CD14-positive monocyte (primary cell): Measurements from ENCODE around the gene RBM19. TPM values are rescaled to one million over a fixed set of nuclear protein-coding genes. Genes with fewer than 3 reads are reported as not detected.
A peak's percentile ranks its signal among the peaks of the same experiment; 100 is the strongest.

Experiments
- DNase-seq, 3 donors: peaks; one replicate each; pipeline ENCODE4 v3.0.0-alpha.2; 2011 to 2022
- H2AFZ ChIP-seq: 2 replicates; pipeline ENCODE4 v1.6.0; 2012; ENCODE audit warnings: mild to moderate bottlenecking, low read depth, low read length, inconsistent platforms; ENCODE audit not compliant: insufficient read depth, poor library complexity, severe bottlenecking
- H3K27ac ChIP-seq, 2 donors: 1 replicate in 1 of 2; 2 replicates in 1 of 2; pipeline ENCODE4 v1.5.1; 2012 to 2013; ENCODE audit warnings: low read length in 2 of 2, control low read depth in 1 of 2, inconsistent platforms in 1 of 2, low read depth in 1 of 2, mild to moderate bottlenecking in 1 of 2
- H3K27me3 ChIP-seq, 2 donors: one replicate each; pipeline versions ENCODE4 v1.6.0 to v1.6.1; 2011 to 2013; ENCODE audit warnings: low read length in 2 of 2; ENCODE audit not compliant: control insufficient read depth in 2 of 2, insufficient read depth in 2 of 2
- H3K36me3 ChIP-seq, 2 donors: replicated peaks in 1 of 2; 1 replicate in 1 of 2; 2 replicates in 1 of 2; pipeline versions ENCODE4 v1.5.1 to v1.6.1; 2012 to 2013; ENCODE audit warnings: low read length in 2 of 2, control low read depth in 1 of 2, inconsistent platforms in 1 of 2, mild to moderate bottlenecking in 1 of 2; ENCODE audit not compliant: insufficient read depth in 2 of 2, control insufficient read depth in 1 of 2
- H3K4me1 ChIP-seq, 2 donors: 1 replicate in 1 of 2; 2 replicates in 1 of 2; pipeline versions ENCODE4 v1.5.1 to v1.6.1; 2012 to 2013; ENCODE audit warnings: low read length in 2 of 2, control low read depth in 1 of 2, inconsistent platforms in 1 of 2, mild to moderate bottlenecking in 1 of 2, moderate library complexity in 1 of 2; ENCODE audit not compliant: insufficient read depth in 2 of 2, control insufficient read depth in 1 of 2
- H3K4me2 ChIP-seq: replicated peaks from 2 replicates; pipeline ENCODE3; 2012; ENCODE audit warnings: low read length, moderate library complexity, mild to moderate bottlenecking; ENCODE audit not compliant: poor library complexity, severe bottlenecking; ENCODE audit errors: extremely low read depth
- H3K4me3 ChIP-seq, 3 experiments: fragments of 200-600 bp in 1 of 3; sonication (generic) in 1 of 3; replicated peaks in 1 of 3; 1 replicate in 2 of 3; 2 replicates in 1 of 3; pipeline ENCODE4 v1.5.1; 2011 to 2013; ENCODE audit warnings: low read length in 3 of 3, mild to moderate bottlenecking in 3 of 3, control low read depth in 2 of 3, low read depth in 2 of 3, inconsistent platforms in 1 of 3, moderate library complexity in 1 of 3
- H3K79me2 ChIP-seq: 2 replicates; pipeline ENCODE4 v1.6.0; 2012; ENCODE audit warnings: mild to moderate bottlenecking, control low read depth, inconsistent platforms, low read length, moderate library complexity; ENCODE audit not compliant: insufficient read depth
- H3K9ac ChIP-seq: 2 replicates; pipeline ENCODE4 v1.6.0; 2017; ENCODE audit warnings: low read length, mild to moderate bottlenecking; ENCODE audit not compliant: insufficient read depth, poor library complexity, severe bottlenecking
- H3K9me3 ChIP-seq, 2 donors: replicated peaks in 1 of 2; 1 replicate in 1 of 2; 2 replicates in 1 of 2; pipeline versions ENCODE4 v1.5.1 to v1.6.1; 2012 to 2013; ENCODE audit warnings: low read length in 2 of 2, control low read depth in 1 of 2; ENCODE audit not compliant: control insufficient read depth in 1 of 2, insufficient read depth in 1 of 2
- H4K20me1 ChIP-seq: 2 replicates; pipeline ENCODE4 v1.6.0; 2012; ENCODE audit warnings: mild to moderate bottlenecking, low read length, control low read depth, moderate library complexity; ENCODE audit not compliant: insufficient read depth
- H3K27ac Mint-ChIP-seq, 7 donors: one replicate each; pipeline ENCODE4 v1.8.0; 2020; ENCODE audit warnings: mild to moderate bottlenecking in 7 of 7, mixed read lengths in 7 of 7, moderate library complexity in 6 of 7, inconsistent platforms in 2 of 7
- H3K27me3 Mint-ChIP-seq, 3 donors: one replicate each; pipeline ENCODE4 v1.8.0; 2021 to 2022; ENCODE audit warnings: low read depth in 3 of 3, mild to moderate bottlenecking in 3 of 3, mixed read lengths in 3 of 3, moderate library complexity in 3 of 3, inconsistent platforms in 1 of 3
- H3K36me3 Mint-ChIP-seq, 2 donors: one replicate each; pipeline ENCODE4 v1.8.0; 2020; ENCODE audit warnings: mixed read lengths in 2 of 2, inconsistent platforms in 1 of 2, mild to moderate bottlenecking in 1 of 2
- H3K4me1 Mint-ChIP-seq: one replicate; pipeline ENCODE4 v1.8.0; 2020; ENCODE audit warnings: mild to moderate bottlenecking, mixed read lengths
- H3K4me3 Mint-ChIP-seq, 2 donors: one replicate each; pipeline ENCODE4 v1.8.0; 2020; ENCODE audit warnings: mild to moderate bottlenecking in 2 of 2, mixed read lengths in 2 of 2, moderate library complexity in 1 of 2
- H3K9me3 Mint-ChIP-seq, 7 donors: one replicate each; pipeline ENCODE4 v1.8.0; 2020 to 2022; ENCODE audit warnings: mixed read lengths in 7 of 7, mild to moderate bottlenecking in 6 of 7, moderate library complexity in 6 of 7, inconsistent platforms in 2 of 7
- WGBS: methylation state at CpG from one replicate; pipeline ENCODE4 v1.1.5; 2013; ENCODE audit warnings: missing lambda C conversion rate; ENCODE audit not compliant: insufficient coverage; 5-methylcytosine and 5-hydroxymethylcytosine counted together
- intact Hi-C, 2 donors: fragments of 100-400 bp; cut with micrococcal nuclease; formaldehyde crosslinking; loops; one replicate each; pipeline versions ENCODE4 v1.15.0 to v1.15.1; 2023
- polyA plus RNA-seq, 3 donors: library from polyadenylated mRNA; depleted of rRNA in 1 of 3; unstranded in 2 of 3; stranded (reverse) in 1 of 3; fragments of 300-500 nt in 2 of 3; fragments of >200 nt in 1 of 3; fragmentation: Illumina TruSeq in 2 of 3; gene quantifications; 1 replicate in 2 of 3; 2 replicates in 1 of 3; pipeline ENCODE4 v1.2.3, GENCODE V29; 2012 to 2021
- TF ChIP-seq, protein P1 (sequence below): fragments of 200-600 bp; IDR thresholded peaks from one replicate; pipeline ENCODE4 v1.8.0; 2022; ENCODE audit warnings: antibody characterized with exemption, mild to moderate bottlenecking

The RBM19 gene
- polyA plus RNA-seq, 3 donors = 2.1 to 30.4 (median 2.2) TPM

DNA sequence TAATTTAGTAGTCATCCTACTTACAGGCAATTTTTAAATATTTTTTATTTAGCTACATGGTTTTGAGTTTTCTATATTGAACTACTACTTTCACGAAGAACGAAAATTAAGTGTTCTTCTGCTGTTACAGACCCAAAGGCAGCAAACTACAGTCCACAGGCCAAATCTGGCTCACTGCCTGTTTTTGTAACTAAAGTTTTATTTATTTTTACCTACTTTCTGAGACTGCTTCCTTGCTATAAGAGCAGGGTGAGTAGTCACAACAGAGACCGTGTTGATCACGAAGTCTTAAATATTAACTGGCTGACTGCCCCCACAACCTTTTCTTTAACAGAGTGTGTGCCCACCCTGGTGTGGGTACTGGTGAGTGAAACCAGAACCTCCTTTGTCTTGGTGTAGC is 11.6 kb downstream of the RBM19 start:
- peaks cover 0 to under 1% (median 0%) of the 10 kb centered on the region in 3 donors for H3K27me3 Mint-ChIP-seq
- Histone ChIP-seq H3K4me1 (peaks cover 0 to 10% of the 10 kb centered on the region in 2 donors), H3K4me2 (no peak overlapping the region), H3K4me3 (no peak overlapping the region), H3K36me3 (peaks cover 73 to 98% of the 10 kb centered on the region in 2 donors), H2AFZ (no peak overlapping the region), H3K27ac (no peak overlapping the region), H4K20me1 (no peaks in the 10 kb centered on the region), H3K9me3 (no peaks in the 10 kb centered on the region), H3K79me2 (no peaks in the 10 kb centered on the region), H3K27me3 (no peaks in the 10 kb centered on the region), H3K9ac (no peak overlapping the region)
- WGBS = no CpG with 5 or more reads among the region's 4 CpGs
- no peaks in the 10 kb centered on the region for H3K9me3 Mint-ChIP-seq
- peaks cover 87% of the 10 kb centered on the region in 2 donors for H3K36me3 Mint-ChIP-seq
- H3K4me1 Mint-ChIP-seq = peaks cover 8% of the 10 kb centered on the region
- TF ChIP-seq, protein P1, sequence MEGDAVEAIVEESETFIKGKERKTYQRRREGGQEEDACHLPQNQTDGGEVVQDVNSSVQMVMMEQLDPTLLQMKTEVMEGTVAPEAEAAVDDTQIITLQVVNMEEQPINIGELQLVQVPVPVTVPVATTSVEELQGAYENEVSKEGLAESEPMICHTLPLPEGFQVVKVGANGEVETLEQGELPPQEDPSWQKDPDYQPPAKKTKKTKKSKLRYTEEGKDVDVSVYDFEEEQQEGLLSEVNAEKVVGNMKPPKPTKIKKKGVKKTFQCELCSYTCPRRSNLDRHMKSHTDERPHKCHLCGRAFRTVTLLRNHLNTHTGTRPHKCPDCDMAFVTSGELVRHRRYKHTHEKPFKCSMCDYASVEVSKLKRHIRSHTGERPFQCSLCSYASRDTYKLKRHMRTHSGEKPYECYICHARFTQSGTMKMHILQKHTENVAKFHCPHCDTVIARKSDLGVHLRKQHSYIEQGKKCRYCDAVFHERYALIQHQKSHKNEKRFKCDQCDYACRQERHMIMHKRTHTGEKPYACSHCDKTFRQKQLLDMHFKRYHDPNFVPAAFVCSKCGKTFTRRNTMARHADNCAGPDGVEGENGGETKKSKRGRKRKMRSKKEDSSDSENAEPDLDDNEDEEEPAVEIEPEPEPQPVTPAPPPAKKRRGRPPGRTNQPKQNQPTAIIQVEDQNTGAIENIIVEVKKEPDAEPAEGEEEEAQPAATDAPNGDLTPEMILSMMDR = no peak
- intact Hi-C loops = no loop called here
- H3K4me3 Mint-ChIP-seq = no peak overlapping the region
- H3K27ac Mint-ChIP-seq = peak overlapping the region in 1 of 7 donors; percentile 17
- DNase-seq = no peak

DNA sequence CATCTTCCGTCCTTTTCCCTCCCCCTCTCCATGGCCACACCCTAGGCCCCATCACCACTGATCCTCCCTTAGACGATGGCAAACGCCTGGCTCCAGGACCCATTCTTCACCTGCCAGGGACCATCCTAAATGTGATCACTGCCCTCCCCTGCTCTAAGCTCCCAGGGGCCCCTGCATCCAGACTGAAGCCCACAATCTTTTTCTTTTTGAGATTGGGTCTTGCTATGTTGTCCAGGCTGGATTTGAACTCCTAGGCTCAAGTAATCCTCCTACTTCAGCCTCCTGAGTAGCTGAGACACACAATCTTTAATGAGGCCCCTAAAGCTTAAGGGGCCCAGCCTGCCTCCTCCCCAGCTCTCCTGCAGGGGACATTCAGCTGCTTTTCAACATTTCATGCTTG is 15.3 kb downstream of the RBM19 start:
- Mint-ChIP-seq H3K27me3 (peaks cover 0 to 3% (median 0%) of the 10 kb centered on the region in 3 donors), H3K9me3 (no peaks in the 10 kb centered on the region), H3K27ac (no peak overlapping the region), H3K36me3 (peaks cover 87 to 92% of the 10 kb centered on the region in 2 donors), H3K4me1 (peaks cover 8% of the 10 kb centered on the region), H3K4me3 (no peak overlapping the region)
- intact Hi-C loops = no loop called here
- no peak for DNase-seq
- no peaks in the 10 kb centered on the region for H4K20me1 ChIP-seq
- no peak overlapping the region for H3K4me3 ChIP-seq
- no peaks in the 10 kb centered on the region for H3K79me2 ChIP-seq
- no peak overlapping the region for H3K27ac ChIP-seq
- no peaks in the 10 kb centered on the region for H3K27me3 ChIP-seq
- H3K9ac ChIP-seq = no peak overlapping the region
- WGBS = 94% methylated on average over 3 of the region's 3 CpGs
- H3K4me1 ChIP-seq = peaks cover 0 to 12% of the 10 kb centered on the region in 2 donors
- no peaks in the 10 kb centered on the region for H3K9me3 ChIP-seq
- H2AFZ ChIP-seq = no peak overlapping the region
- peaks cover 77 to 99% of the 10 kb centered on the region in 2 donors for H3K36me3 ChIP-seq
- TF ChIP-seq, protein P1 = no peak
- no peak overlapping the region for H3K4me2 ChIP-seq
